Left ventricle myocardium inferior (tissue), 1 donor: ENCODE data around the gene PDE4DIP. TPM values are rescaled to one million over a fixed set of nuclear protein-coding genes. Genes with fewer than 3 reads are reported as not detected.
A peak's percentile ranks its signal among the peaks of the same experiment; 100 is the strongest.
"Not testable (repeated sequence)": the region's sequence is repeated elsewhere in the genome, so short reads cannot be mapped to it uniquely, and the experiment has no call there.

Experiments used
- DNase-seq: peaks from one replicate; pipeline ENCODE4 v3.0.0-alpha.2; 2020
- H3K27ac ChIP-seq: fragments of 200-600 bp; replicated peaks from 2 replicates; pipeline ENCODE4 v1.8.0; 2021
- H3K27me3 ChIP-seq: fragments of 200-600 bp; 2 replicates; pipeline ENCODE4 v1.8.0; 2021; ENCODE audit warnings: low read depth
- H3K36me3 ChIP-seq: fragments of 200-600 bp; 2 replicates; pipeline ENCODE4 v1.8.0; 2021
- H3K4me1 ChIP-seq: fragments of 200-600 bp; 2 replicates; pipeline ENCODE4 v1.8.0; 2021
- H3K4me3 ChIP-seq: fragments of 200-600 bp; 2 replicates; pipeline ENCODE4 v1.8.0; 2021; ENCODE audit warnings: mild to moderate bottlenecking, moderate library complexity
- H3K9me3 ChIP-seq: fragments of 200-600 bp; replicated peaks from 2 replicates; pipeline ENCODE4 v1.8.0; 2021
- intact Hi-C: fragments of 100-400 bp; cut with micrococcal nuclease; formaldehyde crosslinking; loops from one replicate; pipeline ENCODE4 v1.11.0; 2022
- total RNA-seq: library from RNA; stranded (reverse); fragmentation: NEBNext Ultra II Directional; extraction: Animal tissue kit (Norgen Biotek cat#: 25700); gene quantifications from one replicate; pipeline ENCODE4 v1.2.1, GENCODE V29; 2021
- donor health status: DM: no; HTN: yes; CAD: no; lungs with severe emphysema.

Gene PDE4DIP
- total RNA-seq, 1 donor from 2014 or later = 2,016 TPM

GRCh38 chr1:148918836-148919447, 74.7 kb downstream of the PDE4DIP start:
- intact Hi-C loops, H3K9me3 ChIP-seq, DNase-seq, H3K27me3 ChIP-seq, H3K4me1 ChIP-seq, H3K36me3 ChIP-seq: not testable (repeated sequence)
- Histone ChIP-seq H3K4me3 (peak overlapping the region; percentile 39), H3K27ac (peak overlapping the region; percentile 91)

DNA sequence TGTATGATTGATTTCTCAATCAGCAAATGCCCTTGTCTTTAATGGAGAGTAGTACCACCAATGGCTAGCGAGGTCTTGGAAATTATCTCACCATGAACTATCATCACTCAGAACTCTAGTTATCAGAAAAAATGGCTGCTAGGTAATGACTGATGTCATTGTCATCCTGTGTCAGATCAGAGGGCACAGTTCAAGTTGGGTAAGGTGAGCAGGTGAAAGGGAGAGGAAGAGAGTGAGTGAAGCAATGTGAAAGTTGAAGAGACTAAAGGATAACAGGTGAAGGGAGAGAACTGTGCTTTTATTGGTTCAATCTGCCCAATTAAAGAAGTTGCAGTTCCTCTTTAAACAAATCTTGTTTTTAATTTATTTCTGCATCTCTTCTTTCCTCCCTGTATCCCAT, 76.8 kb downstream of the PDE4DIP start:
- H3K4me1 ChIP-seq, DNase-seq, H3K27ac ChIP-seq, H3K4me3 ChIP-seq, H3K27me3 ChIP-seq, H3K36me3 ChIP-seq, intact Hi-C loops, H3K9me3 ChIP-seq: not testable (repeated sequence)

- intact Hi-C loops, DNase-seq, H3K27me3 ChIP-seq, H3K9me3 ChIP-seq, H3K4me1 ChIP-seq, H3K36me3 ChIP-seq, H3K4me3 ChIP-seq: not testable (repeated sequence)
- peak overlapping the region; percentile 16 for H3K27ac ChIP-seq
These were observed 79.6 kb downstream of the PDE4DIP start for GRCh38 chr1:148923798-148924197.

DNA sequence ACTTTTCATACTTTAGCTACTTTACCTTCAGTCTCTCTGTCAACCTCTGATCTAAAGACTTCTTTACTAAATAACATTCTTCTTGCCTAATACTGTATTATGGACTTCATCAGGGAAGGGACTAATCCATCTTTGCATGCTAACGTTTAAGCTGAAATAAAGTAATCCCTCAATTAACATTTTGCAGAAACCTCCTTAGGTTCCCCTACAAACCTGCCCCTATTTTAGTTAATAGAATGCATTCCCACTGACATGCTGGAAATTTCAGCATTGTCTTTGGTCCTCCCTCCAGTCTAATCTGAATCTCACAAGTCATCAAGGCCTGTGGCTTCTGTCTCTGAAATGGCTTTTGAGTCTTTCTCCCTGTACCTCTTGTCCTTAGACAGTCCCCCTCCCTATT, 83.4 kb downstream of the PDE4DIP start:
- H3K4me1 ChIP-seq, intact Hi-C loops, DNase-seq, H3K27me3 ChIP-seq, H3K36me3 ChIP-seq, H3K9me3 ChIP-seq, H3K4me3 ChIP-seq, H3K27ac ChIP-seq: not testable (repeated sequence)

DNA sequence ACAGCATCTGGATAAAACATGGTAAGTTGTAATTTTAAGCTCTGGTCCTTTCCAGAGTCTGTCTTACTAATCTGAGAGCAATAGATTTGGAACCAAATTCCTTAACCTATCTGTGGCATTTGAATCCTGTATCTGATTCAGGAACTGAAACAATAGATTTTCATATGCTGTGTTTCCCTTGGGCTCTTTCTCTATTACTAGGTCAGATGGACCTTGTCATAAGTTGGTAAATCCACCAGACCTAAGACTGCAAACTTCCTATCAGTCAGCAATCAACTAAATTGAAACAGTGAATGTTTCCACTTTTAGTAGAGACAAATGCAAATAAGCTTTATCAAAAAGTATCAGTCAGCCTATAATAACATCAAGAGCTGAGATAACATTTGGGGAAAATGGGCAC, 85.0 kb downstream of the PDE4DIP start:
- H3K9me3 ChIP-seq, H3K4me1 ChIP-seq, H3K4me3 ChIP-seq, H3K27ac ChIP-seq, H3K36me3 ChIP-seq, DNase-seq, intact Hi-C loops, H3K27me3 ChIP-seq: not testable (repeated sequence)

- DNase-seq, H3K27me3 ChIP-seq, intact Hi-C loops, H3K9me3 ChIP-seq, H3K4me3 ChIP-seq, H3K27ac ChIP-seq, H3K4me1 ChIP-seq, H3K36me3 ChIP-seq: not testable (repeated sequence)
These were observed 91.3 kb downstream of the PDE4DIP start for GRCh38 chr1:148935381-148936002.

- H3K4me1 ChIP-seq, H3K9me3 ChIP-seq, H3K27me3 ChIP-seq, DNase-seq, H3K36me3 ChIP-seq, H3K4me3 ChIP-seq, intact Hi-C loops, H3K27ac ChIP-seq: not testable (repeated sequence)
These were observed 98.7 kb downstream of the PDE4DIP start for GRCh38 chr1:148942906-148943305.

DNA sequence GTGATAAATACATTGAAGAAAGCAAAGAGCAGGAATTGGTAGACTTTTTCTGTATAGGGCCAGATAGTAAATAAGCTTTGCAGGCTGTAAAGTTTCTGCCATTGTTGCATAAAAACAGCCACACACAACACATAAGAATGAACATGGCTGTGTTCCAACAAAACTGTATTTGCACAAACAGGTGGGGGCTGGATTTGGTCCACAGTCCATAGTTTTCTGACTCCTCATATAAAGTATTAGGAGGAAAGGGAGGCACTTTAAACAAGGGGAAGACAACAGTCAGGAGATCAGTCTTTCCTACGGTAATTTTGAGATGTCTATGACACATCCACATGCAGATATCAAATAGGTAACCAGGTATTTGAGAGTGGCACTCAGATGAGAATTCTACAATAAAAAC, 100.9 kb downstream of the PDE4DIP start:
- H3K4me1 ChIP-seq, DNase-seq, intact Hi-C loops, H3K27me3 ChIP-seq, H3K9me3 ChIP-seq, H3K4me3 ChIP-seq, H3K27ac ChIP-seq, H3K36me3 ChIP-seq: not testable (repeated sequence)

GRCh38 chr1:148948768-148949167, 104.5 kb downstream of the PDE4DIP start:
- intact Hi-C loops, H3K27ac ChIP-seq: not testable (repeated sequence)

DNA sequence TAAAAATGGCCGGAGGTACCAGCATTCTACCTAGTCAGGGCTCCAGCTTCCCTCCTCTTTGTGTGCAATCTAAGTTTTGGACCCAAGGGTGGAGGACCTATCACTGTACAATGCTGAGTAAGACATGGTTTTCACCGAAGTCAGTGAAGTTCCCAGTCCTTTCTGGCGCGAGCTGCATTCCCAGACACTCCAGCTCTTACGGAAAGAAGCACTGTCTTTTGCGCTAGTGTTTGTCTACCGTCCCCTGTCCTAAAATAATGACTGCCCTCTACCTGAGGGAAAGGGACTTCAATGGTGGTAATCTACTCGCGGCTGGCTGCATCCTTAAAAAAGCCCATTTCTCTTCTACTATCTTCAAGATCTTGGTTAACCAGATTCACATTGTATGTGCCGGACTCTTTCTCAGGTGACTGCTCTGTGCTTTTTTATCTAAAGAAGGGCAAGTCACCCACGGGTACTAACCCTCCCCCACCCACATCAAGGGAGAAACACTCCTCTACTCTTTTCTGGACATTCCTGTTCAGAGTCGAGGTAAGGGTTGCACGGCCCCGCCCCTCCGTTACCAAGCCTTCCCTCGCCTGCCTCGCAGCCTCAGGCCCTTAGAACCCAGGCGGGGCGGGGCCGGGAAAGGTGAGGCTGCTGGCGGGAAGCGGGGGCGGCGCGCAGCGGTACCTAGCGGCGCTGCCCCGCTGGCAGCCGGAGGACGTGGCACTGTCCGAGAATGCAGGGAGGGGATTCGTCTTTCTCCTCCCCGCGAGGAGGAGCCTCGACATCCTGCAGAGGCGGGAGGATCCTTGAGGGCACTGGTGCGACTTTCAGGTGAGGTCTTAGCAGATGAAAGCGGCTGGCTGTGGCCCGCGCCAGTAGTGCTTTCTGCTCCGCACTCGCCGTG, 107.4 kb downstream of the PDE4DIP start:
- H3K9me3 ChIP-seq, H3K36me3 ChIP-seq, H3K27me3 ChIP-seq, intact Hi-C loops: not testable (repeated sequence)
- H3K4me3 ChIP-seq = peak overlapping the region; percentile 68
- H3K4me1 ChIP-seq = peaks cover 19% of the 10 kb centered on the region
- peak overlapping the region; percentile 76 for H3K27ac ChIP-seq
- peak; percentile 65 for DNase-seq

More at GRCh38 chr1:148948768-148949167, 104.5 kb downstream of the PDE4DIP start:
- not testable (repeated sequence) for H3K9me3 ChIP-seq, H3K36me3 ChIP-seq, H3K4me3 ChIP-seq, DNase-seq, H3K27me3 ChIP-seq
- H3K4me1 ChIP-seq = peaks cover 12% of the 10 kb centered on the region

DNA sequence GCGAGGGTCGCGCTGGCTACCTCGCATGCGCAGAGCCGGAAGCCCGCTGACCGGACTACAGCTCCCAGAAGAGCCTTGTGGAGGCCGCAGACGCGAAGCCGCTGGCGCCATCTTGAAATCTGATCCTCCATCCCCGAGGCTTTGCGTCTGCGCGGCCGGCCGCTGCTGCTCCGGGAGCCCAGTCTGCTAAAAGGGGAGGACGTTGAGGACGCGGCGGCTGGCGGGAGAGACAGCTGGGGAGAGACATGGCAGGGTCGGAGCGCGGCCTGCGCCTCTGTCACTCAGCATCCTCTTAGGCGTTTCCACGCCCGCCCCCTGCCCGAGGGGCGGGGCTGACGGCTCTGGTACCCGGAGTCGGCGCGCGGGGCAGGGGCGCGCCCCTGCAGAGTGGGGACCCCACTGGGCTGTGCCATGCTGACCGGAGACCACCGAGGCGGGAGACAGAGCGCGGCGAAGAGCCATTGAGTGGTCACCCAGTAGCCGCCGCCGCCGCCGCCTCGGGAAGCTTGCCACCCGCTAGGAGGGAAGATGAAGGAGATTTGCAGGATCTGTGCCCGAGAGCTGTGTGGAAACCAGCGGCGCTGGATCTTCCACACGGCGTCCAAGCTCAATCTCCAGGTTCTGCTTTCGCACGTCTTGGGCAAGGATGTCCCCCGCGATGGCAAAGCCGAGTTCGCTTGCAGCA, 108.2 kb downstream of the PDE4DIP start:
- Histone ChIP-seq H3K4me3 (peak overlapping the region; percentile 68), H3K27ac (peak overlapping the region; percentile 76), H3K4me1 (peaks cover 19% of the 10 kb centered on the region)
- H3K9me3 ChIP-seq, intact Hi-C loops, H3K27me3 ChIP-seq, H3K36me3 ChIP-seq: not testable (repeated sequence)
- peak; percentile 83 for DNase-seq

DNA sequence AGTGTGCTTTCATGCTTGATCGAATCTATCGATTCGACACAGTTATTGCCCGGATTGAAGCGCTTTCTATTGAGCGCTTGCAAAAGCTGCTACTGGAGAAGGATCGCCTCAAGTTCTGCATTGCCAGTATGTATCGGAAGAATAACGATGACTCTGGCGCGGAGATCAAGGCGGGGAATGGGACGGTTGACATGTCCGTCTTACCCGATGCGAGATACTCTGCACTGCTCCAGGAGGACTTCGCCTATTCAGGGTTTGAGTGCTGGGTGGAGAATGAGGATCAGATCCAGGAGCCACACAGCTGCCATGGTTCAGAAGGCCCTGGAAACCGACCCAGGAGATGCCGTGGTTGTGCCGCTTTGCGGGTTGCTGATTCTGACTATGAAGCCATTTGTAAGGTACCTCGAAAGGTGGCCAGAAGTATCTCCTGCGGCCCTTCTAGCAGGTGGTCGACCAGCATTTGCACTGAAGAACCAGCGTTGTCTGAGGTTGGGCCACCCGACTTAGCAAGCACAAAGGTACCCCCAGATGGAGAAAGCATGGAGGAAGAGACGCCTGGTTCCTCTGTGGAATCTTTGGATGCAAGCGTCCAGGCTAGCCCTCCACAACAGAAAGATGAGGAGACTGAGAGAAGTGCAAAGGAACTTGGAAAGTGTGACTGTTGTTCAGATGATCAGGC, 108.8 kb downstream of the PDE4DIP start:
- H3K9me3 ChIP-seq, intact Hi-C loops, H3K27me3 ChIP-seq, H3K36me3 ChIP-seq, DNase-seq: not testable (repeated sequence)
- H3K4me1 ChIP-seq = peaks cover 19% of the 10 kb centered on the region
- peak overlapping the region; percentile 68 for H3K4me3 ChIP-seq
- H3K27ac ChIP-seq = peak overlapping the region; percentile 54

- H3K27me3 ChIP-seq, H3K9me3 ChIP-seq, H3K27ac ChIP-seq, H3K36me3 ChIP-seq, intact Hi-C loops, DNase-seq: not testable (repeated sequence)
- peak overlapping the region; percentile 68 for H3K4me3 ChIP-seq
- peaks cover 19% of the 10 kb centered on the region for H3K4me1 ChIP-seq
These were observed 109.5 kb downstream of the PDE4DIP start for GRCh38 chr1:148953730-148954129.
